OCI-LY3 (cell line): ENCODE measurements around the gene LRRC3C.

Experiments used
- H2AFZ ChIP-seq: fragments of 200-600, 300-600 bp; shearing (Covaris generic); 2 replicates; pipeline ENCODE4 v1.6.0; 2014; ENCODE audit warnings: antibody characterized with exemption, low read depth, low read length
- H3K27ac ChIP-seq: fragments of 200-600, 300-600 bp; sonication (generic); 2 replicates; pipeline ENCODE4 v1.5.1; 2014; ENCODE audit warnings: mild to moderate bottlenecking, low read length, moderate library complexity, mixed read lengths
- H3K27me3 ChIP-seq: fragments of 200-600, 300-600 bp; sonication (generic); 2 replicates; pipeline ENCODE4 v1.6.1; 2014; ENCODE audit warnings: low read depth, low read length, mixed read lengths
- H3K36me3 ChIP-seq: fragments of 200-600, 300-600 bp; sonication (generic); replicated peaks from 2 replicates; pipeline ENCODE3; 2014; ENCODE audit warnings: low read depth, low read length, mixed read lengths
- H3K4me1 ChIP-seq: fragments of 300-600, 200-600 bp; sonication (generic); 2 replicates; pipeline ENCODE4 v1.6.1; 2014; ENCODE audit warnings: low read length, mixed read lengths
- H3K4me2 ChIP-seq: fragments of 200-600, 300-600 bp; sonication (generic); 2 replicates; pipeline ENCODE4 v1.6.1; 2014; ENCODE audit warnings: low read length, mixed read lengths
- H3K4me3 ChIP-seq: fragments of 300-600, 200-600 bp; sonication (generic); 2 replicates; pipeline ENCODE4 v1.5.1; 2014; ENCODE audit warnings: antibody characterized with exemption, mild to moderate bottlenecking, low read length, moderate library complexity
- H3K79me2 ChIP-seq: fragments of 300-600, 200-600 bp; shearing (Covaris generic); 2 replicates; pipeline ENCODE4 v1.6.1; 2014; ENCODE audit warnings: mild to moderate bottlenecking, low read length, mixed read lengths
- H3K9ac ChIP-seq: fragments of 300-600, 200-600 bp; shearing (Covaris generic); 2 replicates; pipeline ENCODE4 v1.6.0; 2014; ENCODE audit warnings: mild to moderate bottlenecking, low read length, moderate library complexity
- H3K9me3 ChIP-seq: fragments of 200-600, 300-600 bp; shearing (Covaris generic); 2 replicates; pipeline ENCODE4 v1.6.1; 2014; ENCODE audit warnings: low read length, mixed read lengths; ENCODE audit not compliant: insufficient read depth
- H4K20me1 ChIP-seq: fragments of 200-600, 300-600 bp; sonication (generic); 2 replicates; pipeline ENCODE4 v1.6.1; 2016; ENCODE audit warnings: low read length, mixed read lengths; ENCODE audit not compliant: insufficient read depth
- EZH2phosphoT487 ChIP-seq: fragments of 200-600 bp; shearing (Covaris generic); IDR thresholded peaks from 2 replicates; pipeline ENCODE4 v1.6.1; 2018; ENCODE audit warnings: antibody characterized with exemption, mixed run types, low read depth
- TF ChIP-seq, protein P1 (sequence below): fragments of 200-600, 300-600 bp; sonication (generic); IDR thresholded peaks from 2 replicates; pipeline ENCODE4 v1.5.1; 2014; ENCODE audit warnings: antibody characterized with exemption, low read length, low read depth

LRRC3C gene

DNA sequence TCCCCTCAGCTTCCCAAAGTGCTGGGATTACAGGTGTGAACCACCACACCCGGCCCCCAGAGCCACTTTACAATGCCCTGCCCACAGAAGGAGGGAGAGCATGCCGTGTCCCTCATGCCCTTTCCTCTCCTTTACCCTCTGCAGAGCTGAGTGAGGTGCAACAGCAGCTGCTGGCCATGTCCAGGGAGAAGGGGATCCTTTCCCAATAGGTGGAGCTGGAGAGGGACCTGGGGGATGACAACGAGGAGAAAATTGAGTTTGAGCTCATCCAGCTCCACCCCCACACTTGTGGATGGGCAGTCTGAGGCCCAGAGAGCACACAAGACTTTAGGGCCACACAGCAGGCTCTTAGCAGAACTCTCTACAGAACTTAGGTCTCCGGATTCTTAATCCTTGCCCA is 27.3 kb downstream of the LRRC3C start:
- no peak overlapping the region for H3K4me3 ChIP-seq
- no peak overlapping the region for H3K27ac ChIP-seq
- H3K36me3 ChIP-seq: no peaks in the 10 kb centered on the region
- no peaks in the 10 kb centered on the region for H3K79me2 ChIP-seq
- peaks cover 7% of the 10 kb centered on the region; the same call in 1 of the 2 replicates for H3K27me3 ChIP-seq
- H3K9me3 ChIP-seq: no peaks in the 10 kb centered on the region
- no peak overlapping the region for H3K4me2 ChIP-seq
- H3K9ac ChIP-seq: no peak overlapping the region
- H4K20me1 ChIP-seq: no peaks in the 10 kb centered on the region
- no peak overlapping the region for H2AFZ ChIP-seq
- H3K4me1 ChIP-seq: peaks cover 15% of the 10 kb centered on the region; the same call in 1 of the 2 replicates
- no peak for TF ChIP-seq EZH2phosphoT487
- TF ChIP-seq, protein P1, sequence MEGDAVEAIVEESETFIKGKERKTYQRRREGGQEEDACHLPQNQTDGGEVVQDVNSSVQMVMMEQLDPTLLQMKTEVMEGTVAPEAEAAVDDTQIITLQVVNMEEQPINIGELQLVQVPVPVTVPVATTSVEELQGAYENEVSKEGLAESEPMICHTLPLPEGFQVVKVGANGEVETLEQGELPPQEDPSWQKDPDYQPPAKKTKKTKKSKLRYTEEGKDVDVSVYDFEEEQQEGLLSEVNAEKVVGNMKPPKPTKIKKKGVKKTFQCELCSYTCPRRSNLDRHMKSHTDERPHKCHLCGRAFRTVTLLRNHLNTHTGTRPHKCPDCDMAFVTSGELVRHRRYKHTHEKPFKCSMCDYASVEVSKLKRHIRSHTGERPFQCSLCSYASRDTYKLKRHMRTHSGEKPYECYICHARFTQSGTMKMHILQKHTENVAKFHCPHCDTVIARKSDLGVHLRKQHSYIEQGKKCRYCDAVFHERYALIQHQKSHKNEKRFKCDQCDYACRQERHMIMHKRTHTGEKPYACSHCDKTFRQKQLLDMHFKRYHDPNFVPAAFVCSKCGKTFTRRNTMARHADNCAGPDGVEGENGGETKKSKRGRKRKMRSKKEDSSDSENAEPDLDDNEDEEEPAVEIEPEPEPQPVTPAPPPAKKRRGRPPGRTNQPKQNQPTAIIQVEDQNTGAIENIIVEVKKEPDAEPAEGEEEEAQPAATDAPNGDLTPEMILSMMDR: no peak

DNA sequence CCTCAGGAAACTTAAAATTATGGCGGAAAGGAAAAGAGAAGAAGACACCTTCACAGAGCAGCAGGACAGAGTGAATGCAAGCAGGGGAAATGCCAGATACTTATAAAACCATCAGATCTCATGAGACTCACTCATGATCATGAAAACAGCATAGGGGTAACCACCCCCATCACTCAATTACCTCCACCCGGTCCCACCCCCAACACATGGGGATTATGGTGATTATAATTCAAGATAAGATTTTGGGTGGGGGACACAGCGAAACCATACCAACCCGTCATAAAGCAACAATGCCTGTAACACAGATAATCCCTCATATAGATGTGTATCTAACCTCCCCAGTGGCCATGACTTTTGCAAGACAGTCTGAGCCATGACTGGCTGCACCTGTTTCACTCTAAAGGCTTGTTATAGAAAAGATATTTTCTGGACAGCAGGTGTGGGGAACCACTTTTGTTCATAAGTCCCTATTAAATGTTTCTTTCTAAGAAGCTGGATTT is 28.2 kb downstream of the LRRC3C start:
- Histone ChIP-seq H4K20me1 (no peaks in the 10 kb centered on the region), H3K27me3 (peaks cover 10% of the 10 kb centered on the region; the same call in 1 of the 2 replicates), H3K9me3 (no peaks in the 10 kb centered on the region), H3K36me3 (no peaks in the 10 kb centered on the region), H3K79me2 (no peaks in the 10 kb centered on the region), H2AFZ (no peak overlapping the region), H3K4me1 (peaks cover 15% of the 10 kb centered on the region; the same call in 1 of the 2 replicates), H3K4me3 (no peak overlapping the region), H3K4me2 (no peak overlapping the region), H3K9ac (no peak overlapping the region), H3K27ac (no peak overlapping the region)
- TF ChIP-seq EZH2phosphoT487: no peak
- TF ChIP-seq, protein P1: no peak

GRCh38 chr17:39960524-39961041 is 33.1 kb downstream of the LRRC3C start:
- Histone ChIP-seq H3K79me2 (no peaks in the 10 kb centered on the region), H3K9ac (no peak overlapping the region), H3K4me1 (peaks cover 8% of the 10 kb centered on the region; the same call in 1 of the 2 replicates), H3K27me3 (0 out of 2 replicates have a peak, but pooled peaks cover 5% of the 10 kb centered on the region), H3K36me3 (no peaks in the 10 kb centered on the region), H3K9me3 (no peaks in the 10 kb centered on the region), H3K4me2 (no peak overlapping the region), H3K4me3 (no peak overlapping the region), H4K20me1 (no peaks in the 10 kb centered on the region), H3K27ac (no peak overlapping the region), H2AFZ (no peak overlapping the region)
- no peak for TF ChIP-seq EZH2phosphoT487
- TF ChIP-seq, protein P1: no peak

DNA sequence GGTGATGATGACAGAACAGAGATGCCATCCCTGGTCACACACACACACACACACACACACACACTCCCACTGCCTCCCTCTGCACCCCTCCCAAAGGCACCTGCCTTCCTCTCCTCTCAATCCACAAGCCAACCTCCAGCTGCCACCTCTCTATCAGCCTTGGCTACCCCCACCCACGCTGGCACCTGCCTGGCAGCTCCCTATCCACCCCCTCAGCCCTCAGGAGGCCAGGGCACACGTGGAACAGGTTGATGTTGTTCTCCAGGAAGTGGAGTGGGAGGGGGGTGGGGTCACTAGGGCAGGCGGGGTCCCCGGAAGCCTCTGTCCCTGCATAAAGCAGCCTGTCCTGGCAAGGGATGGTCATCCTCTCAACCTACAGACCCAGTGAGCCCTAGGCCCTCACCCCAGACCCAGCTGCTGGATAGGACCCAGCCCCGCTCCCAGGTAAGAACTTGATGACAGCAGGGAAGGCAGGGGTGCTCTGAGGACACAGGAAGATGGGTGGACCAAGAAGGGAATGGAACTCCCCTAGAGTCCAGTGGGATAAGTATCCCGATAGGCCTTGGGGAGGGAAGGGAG is 35.2 kb downstream of the LRRC3C start, which contains the start of gene GSDMA:
TSS of gene GSDMA (plus strand) at position 363 of the 579 bp plus-strand sequence. CDS start 2,684 bp downstream, outside the sequence.
- Histone ChIP-seq H3K9me3 (no peaks in the 10 kb centered on the region), H3K9ac (no peak within 1 kb of the TSS), H3K4me3 (no peak within 1 kb of the TSS), H3K79me2 (no peaks in the 10 kb centered on the region), H3K27ac (no peak within 1 kb of the TSS), H3K4me2 (no peak within 1 kb of the TSS), H4K20me1 (no peaks in the 10 kb centered on the region), H3K36me3 (no peaks in the 10 kb centered on the region), H2AFZ (no peak within 1 kb of the TSS), H3K27me3 (0 out of 2 replicates have a peak, but pooled peaks cover 9% of the 10 kb centered on the region), H3K4me1 (peaks cover 8% of the 10 kb centered on the region; the same call in 1 of the 2 replicates)
- TF ChIP-seq, protein P1: no peak
- no peak for TF ChIP-seq EZH2phosphoT487
